HCT116 (cell line): ENCODE data around the gene PRDM11. TPM values are rescaled to one million over a fixed set of nuclear protein-coding genes. Genes with fewer than 3 reads are reported as not detected.

Experiments used
- ATAC-seq: fragments of 200-7000 bp; cut with Tn5 transposase; 2 replicates; pipeline ENCODE4 v1.9.1; 2020; ENCODE audit warnings: mild to moderate bottlenecking, moderate library complexity
- BruUV-seq: library from RNA; stranded (reverse); fragments of 400-500 nt; replicated peaks from 2 replicates; lab custom pipeline; 2021; lab: Mats Ljungman, UMichigan
- CTCF ChIA-PET: fragments of 300-600 bp; sonication (Branson Sonifier 250); formaldehyde crosslinking; loops from one replicate; lab custom pipeline; 2021; ENCODE audit warnings: antibody characterized with exemption; lab: Charles Lee
- POLR2A ChIA-PET: fragments of 300-600, 350-600 bp; sonication (Branson Sonifier 250); formaldehyde crosslinking; loops from one replicate; lab custom pipeline; 2021; ENCODE audit warnings: antibody characterized with exemption; lab: Charles Lee
- RAD21 ChIA-PET, 2 experiments: fragments of 300-600 bp; sonication (Branson Sonifier 250); formaldehyde crosslinking; loops; one replicate each; lab custom pipeline; 2023; ENCODE audit warnings: low total read pairs in 2 of 2; ENCODE audit not compliant: uncharacterized antibody in 2 of 2, unreplicated experiment in 2 of 2, low non-redundant PET in 1 of 2; lab: Charles Lee
- DNase-seq: peaks from one replicate; pipeline ENCODE4 v3.0.0-alpha.2; 2010; ENCODE audit warnings: low read depth, low spot score
- H2AFZ ChIP-seq: fragments of 200-600 bp; shearing (Covaris generic), sonication (generic); 2 replicates; pipeline ENCODE4 v1.6.1; 2017; ENCODE audit warnings: low read depth, mixed run types, mixed read lengths, antibody characterized with exemption, low read length; ENCODE audit not compliant: poor library complexity, severe bottlenecking
- H3K27ac ChIP-seq: 2 replicates; pipeline ENCODE4 v1.5.1; 2012; ENCODE audit warnings: low read depth, low read length
- H3K27me3 ChIP-seq: fragments of 200-600 bp; sonication (generic); 2 replicates; pipeline ENCODE4 v1.6.1; 2016; ENCODE audit warnings: mixed run types, low read length, mixed read lengths; ENCODE audit not compliant: insufficient read depth
- H3K36me3 ChIP-seq, 2 experiments: fragments of 200-500 bp in 1 of 2; fragments of 200-600 bp in 1 of 2; sonication (Bioruptor generic) in 1 of 2; sonication (generic) in 1 of 2; 2 replicates each; pipeline versions ENCODE4 v1.5.1 to v1.6.1; 2014 to 2016; ENCODE audit warnings: low read length in 2 of 2, inconsistent platforms in 1 of 2, mixed read lengths in 1 of 2, mixed run types in 1 of 2; ENCODE audit not compliant: insufficient read depth in 2 of 2, control insufficient read depth in 1 of 2
- H3K4me1 ChIP-seq, 2 experiments: fragments of 200-600 bp in 1 of 2; sonication (generic) in 1 of 2; 2 replicates each; pipeline versions ENCODE4 v1.5.1 to v1.6.1; 2012 to 2017; ENCODE audit warnings: low read length in 2 of 2, inconsistent platforms in 1 of 2, mild to moderate bottlenecking in 1 of 2, mixed read lengths in 1 of 2, mixed run types in 1 of 2, moderate library complexity in 1 of 2; ENCODE audit not compliant: insufficient read depth in 2 of 2, control insufficient read depth in 1 of 2
- H3K4me2 ChIP-seq: fragments of 200-600 bp; sonication (generic); 2 replicates; pipeline ENCODE4 v1.6.1; 2017; ENCODE audit warnings: mixed run types, low read length, mixed read lengths
- H3K4me3 ChIP-seq, 2 experiments: fragments of 200-600 bp in 1 of 2; sonication (generic) in 1 of 2; replicated peaks in 1 of 2; 2 replicates each; pipeline ENCODE4 v1.5.1; 2011 to 2016; ENCODE audit warnings: low read length in 2 of 2, control low read depth in 1 of 2, low read depth in 1 of 2, mild to moderate bottlenecking in 1 of 2, mixed read lengths in 1 of 2, mixed run types in 1 of 2
- H3K79me2 ChIP-seq: fragments of 200-600 bp; sonication (generic); 2 replicates; pipeline ENCODE4 v1.6.1; 2017; ENCODE audit warnings: mild to moderate bottlenecking, mixed run types, low read length, moderate library complexity, mixed read lengths; ENCODE audit not compliant: insufficient read depth
- H3K9ac ChIP-seq: fragments of 200-600 bp; sonication (generic); 2 replicates; pipeline ENCODE4 v1.6.1; 2016; ENCODE audit warnings: low read length, mixed read lengths
- H3K9me2 ChIP-seq: fragments of 200-600 bp; sonication (generic), shearing (Covaris generic); 2 replicates; pipeline ENCODE4 v1.6.1; 2017; ENCODE audit warnings: mixed run types, mild to moderate bottlenecking, moderate library complexity; ENCODE audit not compliant: insufficient read depth
- H3K9me3 ChIP-seq, 2 experiments: fragments of 200-500 bp in 1 of 2; fragments of 200-600 bp in 1 of 2; sonication (Bioruptor generic) in 1 of 2; sonication (generic) in 1 of 2; 2 replicates each; pipeline ENCODE4 v1.6.1; 2014 to 2017; ENCODE audit warnings: low read length in 2 of 2, mixed read lengths in 2 of 2, inconsistent platforms in 1 of 2, low read depth in 1 of 2, mild to moderate bottlenecking in 1 of 2, mixed run types in 1 of 2, moderate library complexity in 1 of 2; ENCODE audit not compliant: control insufficient read depth in 1 of 2, insufficient read depth in 1 of 2
- H4K20me1 ChIP-seq: fragments of 200-600 bp; sonication (generic), shearing (Covaris generic); 2 replicates; pipeline ENCODE4 v1.6.1; 2017; ENCODE audit warnings: mixed run types, mild to moderate bottlenecking, moderate library complexity; ENCODE audit not compliant: insufficient read depth
- ATF3 ChIP-seq: IDR thresholded peaks from 2 replicates; pipeline ENCODE4 v1.6.1; 2012
- CBX3 ChIP-seq: IDR thresholded peaks from 2 replicates; pipeline ENCODE4 v1.6.1; 2012; ENCODE audit warnings: low read depth
- CEBPB ChIP-seq: IDR thresholded peaks from 2 replicates; pipeline ENCODE4 v1.6.1; 2012; ENCODE audit warnings: low read depth
- CTCF ChIP-seq, 3 experiments: fragments of 200-600 bp in 1 of 3; sonication (generic) in 1 of 3; IDR thresholded peaks in 2 of 3; conservative IDR thresholded peaks in 1 of 3; 2 replicates each; pipeline ENCODE4 v1.5.1; 2012 to 2017; ENCODE audit warnings: low read depth in 2 of 3, low read length in 2 of 3, antibody characterized with exemption in 1 of 3, borderline replicate concordance in 1 of 3, control low read depth in 1 of 3, mild to moderate bottlenecking in 1 of 3, mixed read lengths in 1 of 3, mixed run types in 1 of 3, moderate library complexity in 1 of 3; ENCODE audit not compliant: insufficient read depth in 1 of 3
- ELF1 ChIP-seq: IDR thresholded peaks from 2 replicates; pipeline ENCODE4 v1.6.1; 2012; ENCODE audit warnings: low read depth, borderline replicate concordance
- EZH2phosphoT487 ChIP-seq: fragments of 200-600 bp; IDR thresholded peaks from 2 replicates; pipeline ENCODE4 v1.6.1; 2018; ENCODE audit warnings: antibody characterized with exemption, borderline replicate concordance
- RAD21 ChIP-seq: IDR thresholded peaks from 2 replicates; pipeline ENCODE4 v1.6.1; 2012; ENCODE audit warnings: low read depth, mild to moderate bottlenecking
- REST ChIP-seq: IDR thresholded peaks from 2 replicates; pipeline ENCODE4 v1.6.1; 2012; ENCODE audit warnings: low read depth
- SP1 ChIP-seq: IDR thresholded peaks from 2 replicates; pipeline ENCODE4 v1.6.1; 2012; ENCODE audit warnings: low read depth
- TCF7L2 ChIP-seq: IDR thresholded peaks from 2 replicates; pipeline ENCODE4 v1.7.0; 2011; ENCODE audit warnings: borderline replicate concordance, inconsistent platforms; ENCODE audit not compliant: insufficient read depth, insufficient read length; ENCODE audit errors: extremely low read depth
- ZNF274 ChIP-seq: fragments of 200-500 bp; sonication (Bioruptor generic); IDR thresholded peaks from 2 replicates; pipeline ENCODE4 v1.6.1; 2014; ENCODE audit warnings: mild to moderate bottlenecking, low read depth, low read length, inconsistent platforms
- intact Hi-C: fragments of 100-400 bp; cut with micrococcal nuclease; formaldehyde crosslinking; loops from 2 replicates; pipeline ENCODE4 v1.10.0; 2022
- total RNA-seq: library from RNA; stranded (reverse); gene quantifications from one replicate; pipeline ENCODE4 v1.2.1, GENCODE V29; 2021; ENCODE audit not compliant: unreplicated experiment

PRDM11 gene
- total RNA-seq, 1 experiment from 2014 or later = 9.3 TPM

- no peak overlapping the region for H3K4me3 ChIP-seq
- no TSS peak for BruUV-seq
- ATAC-seq = 0 out of 2 replicates have a peak, but pooled peaks have one; percentile 28
- TF ChIP-seq CTCF (IDR thresholded peaks at IDR 0.05 in 2 of 3, conservative IDR thresholded peaks at IDR 0.05 in 1 of 3; ENCODE audit: borderline replicate concordance in 1 of 3, insufficient read depth in 1 of 3, low read depth in 2 of 3, low read length in 2 of 3) (no peak), CEBPB (no peak), ELF1 (no peak), SP1 (no peak), REST (no peak), ATF3 (no peak), CBX3 (no peak), ZNF274 (no peak), EZH2phosphoT487 (no peak), TCF7L2 (no peak), RAD21 (no peak)
- no peak for DNase-seq
- H3K27me3 ChIP-seq = no peaks in the 10 kb centered on the region
- no peaks in the 10 kb centered on the region for H3K79me2 ChIP-seq
- no peaks in the 10 kb centered on the region for H3K4me1 ChIP-seq
- H4K20me1 ChIP-seq = no peaks in the 10 kb centered on the region
- H3K9me3 ChIP-seq = no peaks in the 10 kb centered on the region
- H3K9ac ChIP-seq = no peak overlapping the region
- no peak overlapping the region for H2AFZ ChIP-seq
- no peaks in the 10 kb centered on the region for H3K9me2 ChIP-seq
- no peak overlapping the region for H3K4me2 ChIP-seq
- ChIA-PET POLR2A (no interaction called here), RAD21 (no interaction called here), CTCF (no interaction called here)
- H3K36me3 ChIP-seq = no peaks in the 10 kb centered on the region
- intact Hi-C loops = no loop called here
- H3K27ac ChIP-seq = no peak overlapping the region
Measured at GRCh38 chr11:45158210-45158731, 11.8 kb downstream of the PRDM11 start.
